Ovary (tissue), 9 donors: Measurements from ENCODE around the gene NFE2L3. TPM values are rescaled to one million over a fixed set of nuclear protein-coding genes. Genes with fewer than 3 reads are reported as not detected.

Experiments used
- DNase-seq, 5 donors: peaks; one replicate each; pipeline ENCODE4 v3.0.0-alpha.2; 2019 to 2020
- H3K27ac ChIP-seq, 2 donors: fragments of 200-600 bp; one replicate each; pipeline versions ENCODE4 v1.5.1 to v1.8.0; 2019 to 2022
- H3K27me3 ChIP-seq: fragments of 200-600 bp; one replicate; pipeline ENCODE4 v1.8.0; 2022
- H3K36me3 ChIP-seq: fragments of 200-600 bp; sonication (generic); one replicate; pipeline ENCODE4 v1.5.1; 2019
- H3K4me1 ChIP-seq: one replicate; pipeline ENCODE4 v1.8.1; 2013; ENCODE audit warnings: mild to moderate bottlenecking, moderate library complexity; ENCODE audit not compliant: insufficient read depth
- H3K4me3 ChIP-seq: fragments of 200-600 bp; sonication (generic); one replicate; pipeline ENCODE4 v1.5.1; 2017
- H3K9me3 ChIP-seq, 2 donors: fragments of 200-600 bp in 1 of 2; sonication (generic) in 1 of 2; one replicate each; pipeline versions ENCODE4 v1.5.1 to v1.8.1; 2013 to 2019; ENCODE audit warnings: mild to moderate bottlenecking in 1 of 2, moderate library complexity in 1 of 2
- EP300 ChIP-seq: sonication (generic); formaldehyde crosslinking; IDR thresholded peaks from one replicate; pipeline ENCODE4 v1.6.1; 2017; ENCODE audit warnings: antibody characterized with exemption
- POLR2A ChIP-seq: fragments of 450-650 bp; IDR thresholded peaks from one replicate; pipeline ENCODE4 v1.6.1; 2017; ENCODE audit warnings: antibody characterized with exemption, mild to moderate bottlenecking, moderate library complexity
- WGBS, 3 donors: extraction: QIAGEN DNeasy Blood & Tissue Kit in 1 of 3; methylation state at CpG; one replicate each; pipeline versions ENCODE4 v1.1.5 to v1.1.7; 2013 to 2017; 5-methylcytosine and 5-hydroxymethylcytosine counted together
- intact Hi-C, 4 donors: fragments of 100-400 bp; cut with DNase I; formaldehyde crosslinking; loops; one replicate each; pipeline versions ENCODE4 v1.11.0 to v1.15.1; 2022 to 2023
- polyA plus RNA-seq, 2 donors: library from polyadenylated mRNA; stranded (reverse); fragments of 200-250 nt in 1 of 2; fragments of 350-450 nt in 1 of 2; fragmentation: Illumina TruSeq in 1 of 2; extraction: RNeasy Lipid Tissue Mini Kit (QIAGEN cat#74804) in 1 of 2; gene quantifications; one replicate each; pipeline ENCODE4 v1.2.3, GENCODE V29; 2013 to 2014
- total RNA-seq, 7 donors: library from RNA; depleted of rRNA in 2 of 7; stranded (reverse); fragments of >200 nt in 2 of 7; fragmentation: NEBNext Ultra II Directional in 3 of 7; extraction: Animal tissue kit (Norgen Biotek cat#: 25700) in 3 of 7; gene quantifications; one replicate each; pipeline versions ENCODE4 v1.1.0 to v1.2.4, GENCODE V29; 2016 to 2023
- TF ChIP-seq, protein P1 (sequence below), 3 donors: fragments of 450-650 bp in 2 of 3; fragments of 200-600 bp in 1 of 3; IDR thresholded peaks; one replicate each; pipeline versions ENCODE4 v1.5.1 to v1.8.0; 2016 to 2022; ENCODE audit warnings: antibody characterized with exemption in 3 of 3, mild to moderate bottlenecking in 1 of 3
- donor health status: DM: no; HTN: no; CAD: no; lungs with moderate emphysema.
- donor health status: DM: no; HTN: no; CAD: no.
- donor health status: Bipolar disorder and iron deficiency.
- donor health status: DM: yes; HTN: yes; CAD: no.
- donor health status: DM: no; HTN: no; CAD: no.
- donor health status: DM: yes; HTN: yes; CAD: no.

The NFE2L3 gene
- total and polyA plus RNA-seq, 9 donors, result 0.45 to 6.1 (median 1.1) TPM

DNA sequence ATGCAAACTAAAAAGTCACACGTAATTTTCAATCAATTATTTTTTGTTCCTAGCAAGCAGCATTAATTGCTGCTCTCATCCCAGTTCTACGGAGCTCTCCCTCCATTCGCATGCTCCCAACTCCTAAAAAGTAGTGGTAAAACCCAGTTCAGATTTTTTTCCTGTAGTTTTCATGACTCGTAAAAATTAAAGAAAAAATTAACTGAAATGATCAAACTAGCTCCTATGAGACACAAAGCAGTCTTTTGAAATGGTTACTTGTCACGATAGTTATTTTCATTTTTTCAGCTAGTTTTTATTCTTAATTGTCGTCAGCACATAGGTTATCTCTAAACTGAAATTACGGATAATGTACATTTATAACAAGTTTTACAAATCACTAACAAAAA is 46.8 kb downstream of the NFE2L3 start:
- TF ChIP-seq, protein P1, sequence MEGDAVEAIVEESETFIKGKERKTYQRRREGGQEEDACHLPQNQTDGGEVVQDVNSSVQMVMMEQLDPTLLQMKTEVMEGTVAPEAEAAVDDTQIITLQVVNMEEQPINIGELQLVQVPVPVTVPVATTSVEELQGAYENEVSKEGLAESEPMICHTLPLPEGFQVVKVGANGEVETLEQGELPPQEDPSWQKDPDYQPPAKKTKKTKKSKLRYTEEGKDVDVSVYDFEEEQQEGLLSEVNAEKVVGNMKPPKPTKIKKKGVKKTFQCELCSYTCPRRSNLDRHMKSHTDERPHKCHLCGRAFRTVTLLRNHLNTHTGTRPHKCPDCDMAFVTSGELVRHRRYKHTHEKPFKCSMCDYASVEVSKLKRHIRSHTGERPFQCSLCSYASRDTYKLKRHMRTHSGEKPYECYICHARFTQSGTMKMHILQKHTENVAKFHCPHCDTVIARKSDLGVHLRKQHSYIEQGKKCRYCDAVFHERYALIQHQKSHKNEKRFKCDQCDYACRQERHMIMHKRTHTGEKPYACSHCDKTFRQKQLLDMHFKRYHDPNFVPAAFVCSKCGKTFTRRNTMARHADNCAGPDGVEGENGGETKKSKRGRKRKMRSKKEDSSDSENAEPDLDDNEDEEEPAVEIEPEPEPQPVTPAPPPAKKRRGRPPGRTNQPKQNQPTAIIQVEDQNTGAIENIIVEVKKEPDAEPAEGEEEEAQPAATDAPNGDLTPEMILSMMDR (IDR thresholded peaks at IDR 0.05), result no peak
- TF ChIP-seq EP300 (no peak), POLR2A (no peak)
- intact Hi-C loops, result loop anchor here in 1 of 4 donors (10.0 kb wide), 1 partner anchor 304 kb away; no protein-coding TSS in a partner anchor
- H3K4me1 ChIP-seq, result peaks cover 5% of the 10 kb centered on the region
- DNase-seq, result no peak
- H3K27me3 ChIP-seq, result no peaks in the 10 kb centered on the region
- H3K9me3 ChIP-seq, result no peaks in the 10 kb centered on the region
- no peak overlapping the region for H3K27ac ChIP-seq
- H3K4me3 ChIP-seq, result peak overlapping the region; percentile 97
- WGBS, 3 donors, result 0% methylated on average over 7 of the region's 7 CpGs
- H3K36me3 ChIP-seq, result no peaks in the 10 kb centered on the region

- TF ChIP-seq POLR2A (peak; percentile 54), EP300 (no peak)
- TF ChIP-seq, protein P1 (IDR thresholded peaks at IDR 0.05), result no peak
- intact Hi-C loops, result loop anchor here in 3 of 4 donors (5.0 to 10.0 kb wide), 4 partner anchors 247 to 955 kb away; partner anchors contain the start of genes HOXA3 (in 1 of the 3) and HOXA7 (in 1 of the 3)
- H3K9me3 ChIP-seq, result no peaks in the 10 kb centered on the region
- H3K36me3 ChIP-seq, result no peaks in the 10 kb centered on the region
- 0 to 1% (median 0%) methylated on average over 36 of the region's 36 CpGs for WGBS, 3 donors
- DNase-seq, result peak; percentile 69 to 81 (median 77)
- no peaks in the 10 kb centered on the region for H3K27me3 ChIP-seq
- peak overlapping the region; percentile 98 to 100 for H3K27ac ChIP-seq
- H3K4me3 ChIP-seq, result peak overlapping the region; percentile 97
- peaks cover 3% of the 10 kb centered on the region for H3K4me1 ChIP-seq
Observed at GRCh38 chr7:26199301-26200037, 47.5 kb downstream of the NFE2L3 start.

- peak overlapping the region; percentile 97 for H3K4me3 ChIP-seq
- no peaks in the 10 kb centered on the region for H3K9me3 ChIP-seq
- intact Hi-C loops, result loop anchor here in 2 of 4 donors (5.0 to 10.0 kb wide), 3 partner anchors 248 to 955 kb away; partner anchors contain the start of genes HOXA3 (in 1 of the 2) and HOXA7 (in 1 of the 2)
- peaks cover 3% of the 10 kb centered on the region for H3K4me1 ChIP-seq
- no peak for TF ChIP-seq EP300
- TF ChIP-seq, protein P1 (IDR thresholded peaks at IDR 0.05), result peak in 1 of 3 donors; percentile 14
- no peaks in the 10 kb centered on the region for H3K36me3 ChIP-seq
- H3K27me3 ChIP-seq, result no peaks in the 10 kb centered on the region
- DNase-seq, result peak; percentile 74 to 84 (median 80)
- peak overlapping the region; percentile 98 to 100 for H3K27ac ChIP-seq
- 0 to 1% (median 1%) methylated on average over 29 of the region's 29 CpGs for WGBS, 3 donors
Observed at GRCh38 chr7:26200038-26200443, 48.0 kb downstream of the NFE2L3 start.

DNA sequence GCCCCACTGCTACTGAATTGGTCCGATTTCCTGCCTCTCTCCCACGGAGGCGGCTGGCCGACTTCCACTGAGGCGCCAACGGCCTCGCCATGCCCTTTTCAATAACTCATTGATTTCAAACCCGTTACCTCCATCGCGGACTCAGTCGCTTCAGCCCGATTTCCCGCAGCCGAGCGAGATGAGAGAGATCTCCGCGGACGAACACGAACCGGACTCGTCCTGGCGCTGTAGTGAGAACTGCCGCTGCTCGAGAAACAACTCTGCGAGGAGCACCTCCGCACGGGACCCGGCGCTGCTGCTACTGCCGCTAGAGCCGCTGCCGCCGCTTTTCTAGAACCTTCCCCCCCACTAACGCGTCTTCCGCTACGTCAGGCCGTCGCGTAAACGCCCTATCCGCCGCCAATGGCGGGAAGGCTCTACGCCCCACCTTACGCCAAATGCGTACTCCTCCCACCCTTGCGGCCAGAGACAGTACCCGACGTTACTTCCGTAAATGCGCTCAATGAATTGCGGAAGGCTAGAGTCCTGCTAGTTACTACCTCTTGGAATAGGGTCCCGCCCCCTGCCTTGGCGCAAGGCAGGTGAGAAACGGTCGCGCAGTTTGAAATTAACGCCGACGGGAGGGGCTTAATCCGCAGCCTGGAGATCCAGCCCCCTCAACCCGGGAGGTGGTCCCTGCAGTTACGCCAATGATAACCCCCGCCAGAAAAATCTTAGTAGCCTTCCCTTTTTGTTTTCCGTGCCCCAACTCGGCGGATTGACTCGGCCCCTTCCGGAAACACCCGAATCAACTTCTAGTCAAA is 48.6 kb downstream of the NFE2L3 start, which contains the start of gene HNRNPA2B1:
TSS of gene HNRNPA2B1 (minus strand) at position 303 of the 803 bp plus-strand sequence. CDS start at position 134, 169 bp downstream.
- Histone ChIP-seq H3K4me1 (peaks cover 4% of the 10 kb centered on the region), H3K27ac (peak within 1 kb of the TSS; percentile 98 to 100), H3K36me3 (no peaks in the 10 kb centered on the region), H3K4me3 (peak within 1 kb of the TSS; percentile 97), H3K9me3 (no peaks in the 10 kb centered on the region), H3K27me3 (no peaks in the 10 kb centered on the region)
- intact Hi-C loops, result loop anchor here in 2 of 4 donors (5.0 to 10.0 kb wide), 3 partner anchors 248 to 954 kb away; partner anchors contain the start of genes HOXA3 (in 1 of the 2) and HOXA7 (in 1 of the 2)
- TF ChIP-seq POLR2A (peak; percentile 100), EP300 (peak; percentile 27)
- TF ChIP-seq, protein P1 (IDR thresholded peaks at IDR 0.05), result peak in 1 of 3 donors; percentile 4
- peak; percentile 96 to 99 (median 98) for DNase-seq
- 0% methylated on average over 71 of the region's 71 CpGs for WGBS, 3 donors
